OCI-LY3 (cell line): ENCODE data around the gene ZMIZ1.

Experiments used
- H2AFZ ChIP-seq: fragments of 200-600, 300-600 bp; shearing (Covaris generic); 2 replicates; pipeline ENCODE4 v1.6.0; 2014; ENCODE audit warnings: antibody characterized with exemption, low read depth, low read length
- H3K27ac ChIP-seq: fragments of 200-600, 300-600 bp; sonication (generic); 2 replicates; pipeline ENCODE4 v1.5.1; 2014; ENCODE audit warnings: mild to moderate bottlenecking, low read length, moderate library complexity, mixed read lengths
- H3K27me3 ChIP-seq: fragments of 200-600, 300-600 bp; sonication (generic); 2 replicates; pipeline ENCODE4 v1.6.1; 2014; ENCODE audit warnings: low read depth, low read length, mixed read lengths
- H3K36me3 ChIP-seq: fragments of 200-600, 300-600 bp; sonication (generic); replicated peaks from 2 replicates; pipeline ENCODE3; 2014; ENCODE audit warnings: low read depth, low read length, mixed read lengths
- H3K4me1 ChIP-seq: fragments of 300-600, 200-600 bp; sonication (generic); 2 replicates; pipeline ENCODE4 v1.6.1; 2014; ENCODE audit warnings: low read length, mixed read lengths
- H3K4me2 ChIP-seq: fragments of 200-600, 300-600 bp; sonication (generic); 2 replicates; pipeline ENCODE4 v1.6.1; 2014; ENCODE audit warnings: low read length, mixed read lengths
- H3K4me3 ChIP-seq: fragments of 300-600, 200-600 bp; sonication (generic); 2 replicates; pipeline ENCODE4 v1.5.1; 2014; ENCODE audit warnings: antibody characterized with exemption, mild to moderate bottlenecking, low read length, moderate library complexity
- H3K79me2 ChIP-seq: fragments of 300-600, 200-600 bp; shearing (Covaris generic); 2 replicates; pipeline ENCODE4 v1.6.1; 2014; ENCODE audit warnings: mild to moderate bottlenecking, low read length, mixed read lengths
- H3K9ac ChIP-seq: fragments of 300-600, 200-600 bp; shearing (Covaris generic); 2 replicates; pipeline ENCODE4 v1.6.0; 2014; ENCODE audit warnings: mild to moderate bottlenecking, low read length, moderate library complexity
- H3K9me3 ChIP-seq: fragments of 200-600, 300-600 bp; shearing (Covaris generic); 2 replicates; pipeline ENCODE4 v1.6.1; 2014; ENCODE audit warnings: low read length, mixed read lengths; ENCODE audit not compliant: insufficient read depth
- H4K20me1 ChIP-seq: fragments of 200-600, 300-600 bp; sonication (generic); 2 replicates; pipeline ENCODE4 v1.6.1; 2016; ENCODE audit warnings: low read length, mixed read lengths; ENCODE audit not compliant: insufficient read depth
- EZH2phosphoT487 ChIP-seq: fragments of 200-600 bp; shearing (Covaris generic); IDR thresholded peaks from 2 replicates; pipeline ENCODE4 v1.6.1; 2018; ENCODE audit warnings: antibody characterized with exemption, mixed run types, low read depth
- TF ChIP-seq, protein P1 (sequence below): fragments of 200-600, 300-600 bp; sonication (generic); IDR thresholded peaks from 2 replicates; pipeline ENCODE4 v1.5.1; 2014; ENCODE audit warnings: antibody characterized with exemption, low read length, low read depth

The ZMIZ1 gene

DNA sequence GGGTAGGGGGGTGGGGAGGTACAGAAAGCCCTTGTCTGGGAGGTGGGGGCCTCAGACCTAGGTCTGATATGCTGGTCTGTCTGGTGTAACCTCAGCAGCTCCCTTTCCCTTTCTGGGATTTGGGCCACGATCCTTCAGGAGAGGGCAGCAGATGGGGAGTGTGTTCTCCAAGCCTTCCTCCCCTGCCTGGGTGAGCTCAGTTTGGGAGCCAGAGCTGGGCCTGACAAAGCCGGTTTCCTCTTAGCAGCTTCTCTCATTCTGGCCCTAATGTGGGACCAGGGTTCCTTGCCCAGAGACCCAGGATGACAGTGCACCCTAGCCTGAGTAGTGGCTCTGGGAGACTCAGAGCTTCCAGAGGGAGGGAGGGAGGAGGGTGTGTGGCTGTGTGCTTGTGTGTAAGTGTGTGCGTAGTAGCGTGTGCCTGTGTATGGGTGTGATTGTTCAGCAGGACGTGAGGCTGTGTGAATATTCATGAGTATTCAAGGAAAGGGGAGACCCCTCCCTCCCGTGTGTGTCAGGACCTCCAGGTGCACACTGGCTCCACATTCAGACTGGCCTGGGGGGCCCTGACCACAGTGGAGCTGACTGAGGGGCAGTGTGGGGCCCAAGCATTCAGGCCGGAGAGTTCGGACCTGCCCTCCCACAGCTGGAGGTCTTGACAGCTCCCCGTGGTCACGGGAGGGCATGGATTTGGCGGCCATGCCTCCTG, 96.5 kb downstream of the ZMIZ1 start:
- TF ChIP-seq, protein P1, sequence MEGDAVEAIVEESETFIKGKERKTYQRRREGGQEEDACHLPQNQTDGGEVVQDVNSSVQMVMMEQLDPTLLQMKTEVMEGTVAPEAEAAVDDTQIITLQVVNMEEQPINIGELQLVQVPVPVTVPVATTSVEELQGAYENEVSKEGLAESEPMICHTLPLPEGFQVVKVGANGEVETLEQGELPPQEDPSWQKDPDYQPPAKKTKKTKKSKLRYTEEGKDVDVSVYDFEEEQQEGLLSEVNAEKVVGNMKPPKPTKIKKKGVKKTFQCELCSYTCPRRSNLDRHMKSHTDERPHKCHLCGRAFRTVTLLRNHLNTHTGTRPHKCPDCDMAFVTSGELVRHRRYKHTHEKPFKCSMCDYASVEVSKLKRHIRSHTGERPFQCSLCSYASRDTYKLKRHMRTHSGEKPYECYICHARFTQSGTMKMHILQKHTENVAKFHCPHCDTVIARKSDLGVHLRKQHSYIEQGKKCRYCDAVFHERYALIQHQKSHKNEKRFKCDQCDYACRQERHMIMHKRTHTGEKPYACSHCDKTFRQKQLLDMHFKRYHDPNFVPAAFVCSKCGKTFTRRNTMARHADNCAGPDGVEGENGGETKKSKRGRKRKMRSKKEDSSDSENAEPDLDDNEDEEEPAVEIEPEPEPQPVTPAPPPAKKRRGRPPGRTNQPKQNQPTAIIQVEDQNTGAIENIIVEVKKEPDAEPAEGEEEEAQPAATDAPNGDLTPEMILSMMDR, result no peak
- TF ChIP-seq EZH2phosphoT487, result no peak
- Histone ChIP-seq H3K9me3 (no peaks in the 10 kb centered on the region), H3K9ac (no peak overlapping the region), H3K4me2 (no peak overlapping the region), H3K27ac (no peak overlapping the region), H3K4me1 (peaks cover 14% of the 10 kb centered on the region), H4K20me1 (no peaks in the 10 kb centered on the region), H3K4me3 (no peak overlapping the region), H3K79me2 (no peaks in the 10 kb centered on the region), H2AFZ (no peak overlapping the region), H3K36me3 (no peaks in the 10 kb centered on the region), H3K27me3 (no peaks in the 10 kb centered on the region)

DNA sequence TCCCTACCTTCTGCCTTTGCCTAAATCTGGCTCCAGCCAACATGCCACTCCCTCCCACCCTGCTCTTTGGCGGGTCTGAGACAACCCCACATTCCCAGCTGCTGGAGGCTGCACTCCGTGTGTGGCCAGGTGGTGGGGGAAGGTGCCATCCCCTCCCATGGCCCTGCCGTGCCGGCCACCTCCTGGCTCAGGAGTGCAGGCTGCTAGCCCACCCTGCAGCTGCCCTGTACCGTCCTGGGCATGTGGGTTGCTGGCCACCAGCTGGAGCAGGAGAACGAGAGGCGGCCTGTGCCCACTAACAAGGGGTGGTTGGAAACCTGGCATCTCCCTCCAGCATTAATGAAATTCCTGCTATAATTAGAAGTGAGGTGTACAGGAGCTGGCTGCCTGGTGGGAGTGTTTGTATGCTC, 97.6 kb downstream of the ZMIZ1 start:
- H3K27ac ChIP-seq, result no peak overlapping the region
- H3K9me3 ChIP-seq, result no peaks in the 10 kb centered on the region
- no peak overlapping the region for H2AFZ ChIP-seq
- H3K79me2 ChIP-seq, result no peaks in the 10 kb centered on the region
- H3K4me1 ChIP-seq, result peaks cover 14% of the 10 kb centered on the region
- TF ChIP-seq, protein P1, result no peak
- TF ChIP-seq EZH2phosphoT487, result no peak
- H4K20me1 ChIP-seq, result no peaks in the 10 kb centered on the region
- H3K4me3 ChIP-seq, result no peak overlapping the region
- H3K9ac ChIP-seq, result no peak overlapping the region
- H3K4me2 ChIP-seq, result no peak overlapping the region
- no peaks in the 10 kb centered on the region for H3K36me3 ChIP-seq
- no peaks in the 10 kb centered on the region for H3K27me3 ChIP-seq

DNA sequence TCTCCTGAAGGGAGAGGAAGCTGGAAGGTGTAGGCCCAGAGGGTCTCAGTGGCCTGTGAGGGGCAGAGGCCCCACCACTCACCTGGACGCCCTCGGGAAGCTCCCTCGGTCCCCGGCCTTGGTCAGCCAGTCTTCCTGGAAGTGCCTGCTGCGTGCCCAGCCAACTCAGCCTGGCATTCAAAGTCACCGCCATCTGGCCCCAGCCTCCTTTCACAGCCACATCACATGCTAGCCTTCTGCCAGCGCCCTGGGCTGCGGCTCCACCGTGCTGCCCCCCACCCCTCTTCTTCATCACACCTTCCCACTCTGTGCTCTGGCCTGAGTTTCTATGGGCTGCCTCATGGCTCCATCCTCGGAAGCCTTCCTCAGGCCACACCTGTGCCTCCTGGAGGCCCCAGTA, 98.0 kb downstream of the ZMIZ1 start:
- no peaks in the 10 kb centered on the region for H3K36me3 ChIP-seq
- no peaks in the 10 kb centered on the region for H4K20me1 ChIP-seq
- no peaks in the 10 kb centered on the region for H3K27me3 ChIP-seq
- H3K4me1 ChIP-seq, result peaks cover 14% of the 10 kb centered on the region
- H3K9ac ChIP-seq, result no peak overlapping the region
- H2AFZ ChIP-seq, result no peak overlapping the region
- TF ChIP-seq, protein P1, result no peak
- TF ChIP-seq EZH2phosphoT487, result no peak
- H3K9me3 ChIP-seq, result no peaks in the 10 kb centered on the region
- H3K27ac ChIP-seq, result no peak overlapping the region
- H3K4me2 ChIP-seq, result no peak overlapping the region
- no peak overlapping the region for H3K4me3 ChIP-seq
- H3K79me2 ChIP-seq, result no peaks in the 10 kb centered on the region

DNA sequence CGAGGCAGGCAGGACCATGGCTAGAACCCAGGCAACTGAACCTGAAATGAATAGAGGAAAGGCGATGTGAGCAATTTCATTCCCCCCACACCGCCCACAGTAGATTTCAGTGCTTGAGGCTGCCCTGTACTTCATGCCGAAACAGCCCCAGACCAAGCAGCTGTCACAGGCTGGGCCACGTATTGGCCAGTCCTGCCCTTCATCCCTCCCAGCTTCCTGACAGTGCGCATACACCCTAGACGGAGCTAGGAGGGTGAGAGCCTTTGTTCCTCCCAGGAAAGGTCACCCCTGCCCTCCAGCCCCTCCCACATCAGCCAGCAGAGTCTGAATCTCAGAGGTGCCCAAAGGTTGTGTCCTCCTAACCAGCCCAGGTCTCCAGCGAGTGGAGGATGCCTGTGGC, 98.8 kb downstream of the ZMIZ1 start:
- H3K4me3 ChIP-seq, result no peak overlapping the region
- no peaks in the 10 kb centered on the region for H3K27me3 ChIP-seq
- H3K9me3 ChIP-seq, result no peaks in the 10 kb centered on the region
- TF ChIP-seq EZH2phosphoT487, result no peak
- TF ChIP-seq, protein P1, result no peak
- H3K4me2 ChIP-seq, result no peak overlapping the region
- H3K9ac ChIP-seq, result no peak overlapping the region
- H3K36me3 ChIP-seq, result no peaks in the 10 kb centered on the region
- H3K27ac ChIP-seq, result no peak overlapping the region
- no peaks in the 10 kb centered on the region for H3K79me2 ChIP-seq
- H4K20me1 ChIP-seq, result no peaks in the 10 kb centered on the region
- no peak overlapping the region for H2AFZ ChIP-seq
- peaks cover 14% of the 10 kb centered on the region for H3K4me1 ChIP-seq
